Gastrocnemius medialis (tissue), 4 donors: Measurements from ENCODE around the gene GRID1. TPM values are rescaled to one million over a fixed set of nuclear protein-coding genes. Genes with fewer than 3 reads are reported as not detected.

ENCODE experiments used
- ATAC-seq, 2 donors: fragments of 150-250 bp; one replicate each; pipeline ENCODE4 v1.9.1; 2016
- DNase-seq, 2 donors: peaks; one replicate each; pipeline ENCODE4 v3.0.0-alpha.2; 2019
- H3K27ac ChIP-seq, 4 donors: fragments of 200-600 bp; sonication (generic); 1 replicate in 1 of 4; 2 replicates in 3 of 4; pipeline ENCODE4 v1.5.1; 2016 to 2018; ENCODE audit warnings: mild to moderate bottlenecking in 2 of 4, moderate library complexity in 1 of 4
- H3K27me3 ChIP-seq, 3 donors: fragments of 200-600 bp; sonication (generic) in 2 of 3; 1 replicate in 1 of 3; 2 replicates in 2 of 3; pipeline versions ENCODE4 v1.5.1 to v1.6.0; 2016 to 2019; ENCODE audit warnings: mild to moderate bottlenecking in 1 of 3, moderate library complexity in 1 of 3
- H3K36me3 ChIP-seq, 2 donors: fragments of 200-600 bp; sonication (generic) in 1 of 2; one replicate each; pipeline ENCODE4 v1.5.1; 2017 to 2018
- H3K4me1 ChIP-seq, 2 donors: fragments of 200-600 bp; sonication (generic) in 1 of 2; one replicate each; pipeline ENCODE4 v1.5.1; 2016 to 2017; ENCODE audit warnings: mild to moderate bottlenecking in 2 of 2
- H3K4me3 ChIP-seq, 4 donors: fragments of 200-600 bp; sonication (generic) in 3 of 4; 1 replicate in 1 of 4; 2 replicates in 3 of 4; pipeline ENCODE4 v1.5.1; 2016 to 2019; ENCODE audit warnings: mild to moderate bottlenecking in 2 of 4
- H3K9me3 ChIP-seq, 3 donors: fragments of 200-600 bp; sonication (generic) in 2 of 3; 1 replicate in 1 of 3; 2 replicates in 2 of 3; pipeline ENCODE4 v1.5.1; 2016 to 2019
- CTCF ChIP-seq, 5 experiments: fragments of 450-650 bp in 3 of 5; fragments of 200-600 bp in 2 of 5; sonication (generic) in 2 of 5; IDR thresholded peaks in 4 of 5; conservative IDR thresholded peaks in 1 of 5; 1 replicate in 4 of 5; 2 replicates in 1 of 5; pipeline ENCODE4 v1.5.1; 2016 to 2019; ENCODE audit warnings: antibody characterized with exemption in 5 of 5, mild to moderate bottlenecking in 3 of 5, moderate library complexity in 3 of 5
- POLR2A ChIP-seq, 2 donors: fragments of 450-650 bp; IDR thresholded peaks; one replicate each; pipeline ENCODE4 v1.6.1; 2017; ENCODE audit warnings: antibody characterized with exemption in 2 of 2, mild to moderate bottlenecking in 2 of 2, moderate library complexity in 2 of 2
- in situ Hi-C, 4 donors: fragments of 200-750 bp; cut with MboI; loops; one replicate each; pipeline versions ENCODE4 v1.15.0 to v1.8.0; 2017; ENCODE audit warnings: low sequenced_read_pairs in 4 of 4
- intact Hi-C: fragments of 100-400 bp; cut with DNase I; formaldehyde crosslinking; loops from one replicate; pipeline ENCODE4 v1.15.1; 2023; ENCODE audit warnings: low total_unique reads
- total RNA-seq, 4 donors: library from RNA; depleted of rRNA; stranded (reverse); fragments of >200 nt; gene quantifications; one replicate each; pipeline versions ENCODE4 v1.1.0 to v1.2.3, GENCODE V29; 2016

GRID1 gene
- total RNA-seq, 4 donors from 2014 or later = 0.17 to 1.4 (median 0.79) TPM

GRCh38 chr10:86170255-86171108, 196.1 kb downstream of the GRID1 start:
- in situ Hi-C loops (no loop called here), intact Hi-C loops (no loop called here)
- H3K36me3 ChIP-seq = no peaks in the 10 kb centered on the region
- H3K27ac ChIP-seq = no peak overlapping the region
- no peaks in the 10 kb centered on the region for H3K4me1 ChIP-seq
- H3K9me3 ChIP-seq = no peaks in the 10 kb centered on the region
- no peak overlapping the region for H3K4me3 ChIP-seq
- no peak for TF ChIP-seq CTCF (IDR thresholded peaks at IDR 0.05 in 4 of 5, conservative IDR thresholded peaks at IDR 0.05 in 1 of 5)
- H3K27me3 ChIP-seq = no peaks in the 10 kb centered on the region
- ATAC-seq (no peak), DNase-seq (no peak)

GRCh38 chr10:86169506-86170254, 196.9 kb downstream of the GRID1 start:
- Histone ChIP-seq H3K36me3 (no peaks in the 10 kb centered on the region), H3K27ac (no peak overlapping the region), H3K4me1 (no peaks in the 10 kb centered on the region), H3K9me3 (no peaks in the 10 kb centered on the region), H3K4me3 (no peak overlapping the region), H3K27me3 (no peaks in the 10 kb centered on the region)
- intact Hi-C loops = no loop called here
- in situ Hi-C loops = no loop called here
- TF ChIP-seq POLR2A (IDR thresholded peaks at IDR 0.05) = no peak
- TF ChIP-seq CTCF (IDR thresholded peaks at IDR 0.05 in 4 of 5, conservative IDR thresholded peaks at IDR 0.05 in 1 of 5) = no peak
- DNase-seq (no peak), ATAC-seq (no peak)

- in situ Hi-C loops = no loop called here
- Histone ChIP-seq H3K36me3 (no peaks in the 10 kb centered on the region), H3K9me3 (no peaks in the 10 kb centered on the region), H3K27ac (no peak overlapping the region), H3K27me3 (no peaks in the 10 kb centered on the region), H3K4me1 (no peaks in the 10 kb centered on the region), H3K4me3 (no peak overlapping the region)
- ATAC-seq = no peak
- DNase-seq = no peak
- TF ChIP-seq POLR2A (IDR thresholded peaks at IDR 0.05) = no peak
- no peak for TF ChIP-seq CTCF (IDR thresholded peaks at IDR 0.05 in 4 of 5, conservative IDR thresholded peaks at IDR 0.05 in 1 of 5)
- intact Hi-C loops = no loop called here
Observed at GRCh38 chr10:86169066-86169465, 197.5 kb downstream of the GRID1 start.

GRCh38 chr10:86168256-86168655, 198.3 kb downstream of the GRID1 start:
- TF ChIP-seq CTCF (IDR thresholded peaks at IDR 0.05 in 4 of 5, conservative IDR thresholded peaks at IDR 0.05 in 1 of 5) = no peak
- no peak for TF ChIP-seq POLR2A (IDR thresholded peaks at IDR 0.05)
- no peaks in the 10 kb centered on the region for H3K27me3 ChIP-seq
- no peaks in the 10 kb centered on the region for H3K9me3 ChIP-seq
- H3K4me3 ChIP-seq = no peak overlapping the region
- H3K4me1 ChIP-seq = no peaks in the 10 kb centered on the region
- DNase-seq (no peak), ATAC-seq (no peak)
- in situ Hi-C loops = no loop called here
- intact Hi-C loops = no loop called here
- H3K27ac ChIP-seq = no peak overlapping the region
- no peaks in the 10 kb centered on the region for H3K36me3 ChIP-seq
